ENCODE results near the gene ZBTB7C. TPM values are rescaled to one million over a fixed set of nuclear protein-coding genes. Genes with fewer than 3 reads are reported as not detected.
A peak's percentile ranks its signal among the peaks of the same experiment; 100 is the strongest.

The ZBTB7C gene
- total RNA-seq, 2 donors from 2014 or later, result 0.04 to 0.40 TPM

- H3K27ac Mint-ChIP-seq, result no peak overlapping the region
- no peaks in the 10 kb centered on the region for H3K4me1 Mint-ChIP-seq
- ATAC-seq (replicated peaks), result no peak
- peaks cover 62% of the 10 kb centered on the region for H3K27me3 Mint-ChIP-seq
- no peak overlapping the region for H3K4me3 Mint-ChIP-seq
- H3K36me3 Mint-ChIP-seq (ENCODE audit: low read depth), result no peaks in the 10 kb centered on the region
- no peaks in the 10 kb centered on the region for H3K9me3 Mint-ChIP-seq
Observed at GRCh38 chr18:48407358-48407757, 1.8 kb downstream of the ZBTB7C start.

- Mint-ChIP-seq H3K9me3 (no peaks in the 10 kb centered on the region), H3K27me3 (peaks cover 53% of the 10 kb centered on the region), H3K27ac (no peak overlapping the region), H3K36me3 (ENCODE audit: low read depth) (no peaks in the 10 kb centered on the region), H3K4me3 (no peak overlapping the region), H3K4me1 (no peaks in the 10 kb centered on the region)
- no peak for ATAC-seq (replicated peaks)
Observed at GRCh38 chr18:48405978-48406377, 3.2 kb downstream of the ZBTB7C start.

GRCh38 chr18:48404716-48405507 is 4.3 kb downstream of the ZBTB7C start:
- ATAC-seq (replicated peaks), result peak; percentile 63
- Mint-ChIP-seq H3K27me3 (peaks cover 49% of the 10 kb centered on the region), H3K9me3 (no peaks in the 10 kb centered on the region), H3K36me3 (ENCODE audit: low read depth) (no peaks in the 10 kb centered on the region), H3K4me3 (no peak overlapping the region), H3K27ac (no peak overlapping the region), H3K4me1 (no peaks in the 10 kb centered on the region)

DNA sequence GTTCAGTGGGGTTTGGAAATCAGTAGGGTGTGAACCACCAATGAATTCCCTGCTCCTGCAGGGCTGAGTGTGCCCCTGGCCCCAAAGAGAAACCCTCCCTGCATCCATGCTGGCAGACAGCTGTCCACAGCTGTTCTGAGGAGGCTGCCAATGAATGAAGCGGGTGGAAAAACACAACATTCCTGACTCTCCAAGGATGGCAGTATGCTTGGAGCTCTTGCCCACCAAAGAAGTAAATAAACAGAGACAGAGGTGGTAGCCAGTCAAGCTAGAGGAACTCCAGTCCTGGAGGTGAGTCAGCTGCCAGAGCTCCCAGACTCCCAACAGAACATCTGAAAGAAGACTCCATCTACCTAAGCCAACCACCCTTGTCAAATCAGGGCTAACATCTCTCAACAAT is 6.2 kb downstream of the ZBTB7C start:
- Mint-ChIP-seq H3K27me3 (peaks cover 44% of the 10 kb centered on the region), H3K4me3 (no peak overlapping the region), H3K4me1 (no peaks in the 10 kb centered on the region), H3K27ac (no peak overlapping the region), H3K36me3 (ENCODE audit: low read depth) (no peaks in the 10 kb centered on the region), H3K9me3 (no peaks in the 10 kb centered on the region)
- no peak for ATAC-seq (replicated peaks)

DNA sequence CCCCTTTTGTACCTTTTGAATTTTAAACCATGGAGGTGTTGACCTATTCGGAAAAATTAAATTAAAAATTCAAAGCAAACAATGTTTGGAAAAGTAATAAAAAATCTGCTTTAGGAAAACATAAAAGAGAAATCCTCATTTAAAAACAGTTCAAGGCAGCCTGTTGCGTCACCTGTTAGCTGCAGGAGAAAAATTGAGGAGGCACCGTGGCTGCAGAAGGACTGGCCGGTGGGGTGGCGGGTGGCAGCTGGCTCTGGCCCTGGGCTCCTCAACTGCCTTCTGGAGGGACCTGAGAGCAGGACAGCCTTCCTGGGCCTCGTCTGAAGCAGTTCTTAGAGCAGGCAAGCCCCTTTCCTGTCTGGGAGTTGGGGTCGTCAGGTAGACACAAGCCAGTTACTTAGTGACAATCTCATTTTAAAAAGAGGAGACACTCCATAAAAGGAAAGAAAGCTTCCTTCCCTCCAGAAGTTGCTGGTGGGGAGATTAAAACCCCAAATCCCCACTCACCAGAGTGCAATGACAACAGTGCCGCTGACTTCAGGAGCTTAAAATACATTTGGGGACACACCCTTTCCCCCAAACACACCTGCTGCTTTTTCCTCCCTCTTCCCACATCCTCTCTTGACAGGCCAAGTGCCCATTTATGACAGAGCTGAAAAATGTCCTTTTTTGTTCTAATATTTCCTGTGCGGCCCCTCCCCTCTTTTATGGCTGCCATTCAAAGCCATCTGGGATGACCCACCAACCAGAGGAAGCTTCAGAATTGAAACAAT is 9.7 kb downstream of the ZBTB7C start:
- H3K36me3 Mint-ChIP-seq (ENCODE audit: low read depth), result no peaks in the 10 kb centered on the region
- H3K4me1 Mint-ChIP-seq, result no peaks in the 10 kb centered on the region
- no peak for ATAC-seq (replicated peaks)
- peaks cover 32% of the 10 kb centered on the region for H3K27me3 Mint-ChIP-seq
- no peak overlapping the region for H3K4me3 Mint-ChIP-seq
- H3K27ac Mint-ChIP-seq, result no peak overlapping the region
- no peaks in the 10 kb centered on the region for H3K9me3 Mint-ChIP-seq

- H3K4me3 Mint-ChIP-seq, result no peak overlapping the region
Observed at GRCh38 chr18:48398074-48398473, 11.1 kb downstream of the ZBTB7C start.

DNA sequence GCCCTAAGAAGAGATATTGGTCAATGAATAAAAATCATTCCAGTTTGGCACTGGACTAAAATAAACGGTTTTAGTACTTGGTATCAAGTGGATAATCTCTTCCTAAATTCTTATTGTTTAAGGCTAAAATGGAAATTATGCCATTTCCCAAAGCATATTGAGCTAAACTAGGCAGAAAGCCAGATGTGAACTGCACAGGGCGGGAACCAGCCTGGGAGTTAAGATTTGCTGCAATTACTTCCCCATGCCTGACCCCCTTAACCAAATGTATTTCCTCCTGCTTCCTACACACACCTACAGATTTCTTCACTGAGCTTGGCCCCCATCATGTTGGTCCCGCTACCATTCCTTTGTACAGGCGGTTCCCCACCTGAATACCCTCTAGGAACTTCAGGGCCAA is 12.2 kb downstream of the ZBTB7C start:
- ATAC-seq (replicated peaks), result no peak
- Mint-ChIP-seq H3K36me3 (ENCODE audit: low read depth) (no peaks in the 10 kb centered on the region), H3K27me3 (peaks cover 31% of the 10 kb centered on the region), H3K9me3 (no peaks in the 10 kb centered on the region), H3K27ac (no peak overlapping the region), H3K4me3 (no peak overlapping the region), H3K4me1 (no peaks in the 10 kb centered on the region)

More at GRCh38 chr18:48398074-48398473, 11.1 kb downstream of the ZBTB7C start:
- ATAC-seq (replicated peaks), result no peak
- Mint-ChIP-seq H3K27ac (no peak overlapping the region), H3K9me3 (no peaks in the 10 kb centered on the region), H3K4me1 (no peaks in the 10 kb centered on the region), H3K27me3 (peaks cover 26% of the 10 kb centered on the region), H3K36me3 (ENCODE audit: low read depth) (no peaks in the 10 kb centered on the region)

GRCh38 chr18:48396561-48396960 is 12.6 kb downstream of the ZBTB7C start:
- no peak for ATAC-seq (replicated peaks)
- H3K27ac Mint-ChIP-seq, result no peak overlapping the region
- H3K27me3 Mint-ChIP-seq, result peaks cover 32% of the 10 kb centered on the region
- H3K36me3 Mint-ChIP-seq (ENCODE audit: low read depth), result no peaks in the 10 kb centered on the region
- H3K4me3 Mint-ChIP-seq, result no peak overlapping the region
- no peaks in the 10 kb centered on the region for H3K9me3 Mint-ChIP-seq
- H3K4me1 Mint-ChIP-seq, result no peaks in the 10 kb centered on the region

GRCh38 chr18:48395646-48396045 is 13.5 kb downstream of the ZBTB7C start:
- H3K4me3 Mint-ChIP-seq, result no peak overlapping the region
- no peaks in the 10 kb centered on the region for H3K4me1 Mint-ChIP-seq
- H3K9me3 Mint-ChIP-seq, result no peaks in the 10 kb centered on the region
- peaks cover 38% of the 10 kb centered on the region for H3K27me3 Mint-ChIP-seq
- H3K36me3 Mint-ChIP-seq (ENCODE audit: low read depth), result no peaks in the 10 kb centered on the region
- no peak for ATAC-seq (replicated peaks)
- H3K27ac Mint-ChIP-seq, result no peak overlapping the region

DNA sequence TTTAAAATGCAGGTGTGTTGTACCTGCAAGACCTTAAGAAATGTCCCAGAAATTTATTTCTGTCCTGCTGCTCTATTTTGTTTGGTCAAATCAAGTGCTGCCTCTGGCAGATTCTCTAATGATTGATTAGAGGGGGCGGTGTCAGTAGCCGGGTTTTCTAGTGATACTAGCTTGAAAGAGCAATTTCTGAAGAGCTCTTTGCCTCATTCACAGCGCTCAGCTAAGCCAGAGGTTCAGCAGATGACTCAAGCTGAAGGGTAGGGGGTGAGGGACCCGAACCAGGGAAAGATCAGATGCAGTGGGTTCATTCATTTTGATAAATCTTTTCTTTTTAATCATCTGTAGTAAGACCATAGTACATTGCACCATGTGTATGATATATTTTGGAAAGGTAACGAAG is 15.0 kb downstream of the ZBTB7C start:
- no peaks in the 10 kb centered on the region for H3K9me3 Mint-ChIP-seq
- no peak overlapping the region for H3K4me3 Mint-ChIP-seq
- no peaks in the 10 kb centered on the region for H3K4me1 Mint-ChIP-seq
- H3K27ac Mint-ChIP-seq, result no peak overlapping the region
- no peaks in the 10 kb centered on the region for H3K36me3 Mint-ChIP-seq (ENCODE audit: low read depth)
- ATAC-seq (replicated peaks), result no peak
- H3K27me3 Mint-ChIP-seq, result peaks cover 42% of the 10 kb centered on the region

GRCh38 chr18:48393776-48394175 is 15.4 kb downstream of the ZBTB7C start:
- Mint-ChIP-seq H3K27ac (no peak overlapping the region), H3K4me3 (no peak overlapping the region), H3K27me3 (peaks cover 46% of the 10 kb centered on the region), H3K36me3 (ENCODE audit: low read depth) (no peaks in the 10 kb centered on the region), H3K4me1 (no peaks in the 10 kb centered on the region), H3K9me3 (no peaks in the 10 kb centered on the region)
- no peak for ATAC-seq (replicated peaks)

DNA sequence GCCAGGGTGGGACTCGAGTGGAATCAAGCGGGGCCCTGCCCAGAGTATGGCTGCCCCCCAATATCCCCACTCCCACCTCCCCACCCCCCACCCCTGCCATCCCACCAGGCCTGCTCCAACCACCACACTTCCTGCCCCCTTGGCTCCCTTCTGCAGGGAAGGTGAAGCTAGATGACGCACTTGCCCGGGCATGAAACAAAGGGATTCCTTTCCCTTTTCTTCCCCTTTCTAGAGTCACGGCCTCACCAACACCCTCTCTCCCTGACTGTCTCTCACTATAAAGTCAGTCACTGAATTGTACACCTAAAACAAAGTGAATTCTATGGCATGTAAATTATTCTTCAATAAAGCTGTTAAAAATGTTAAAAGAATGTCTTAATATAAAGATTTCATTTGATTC is 16.0 kb downstream of the ZBTB7C start:
- Mint-ChIP-seq H3K9me3 (no peaks in the 10 kb centered on the region), H3K36me3 (ENCODE audit: low read depth) (no peaks in the 10 kb centered on the region), H3K4me1 (no peaks in the 10 kb centered on the region), H3K4me3 (no peak overlapping the region), H3K27me3 (peaks cover 47% of the 10 kb centered on the region), H3K27ac (no peak overlapping the region)
- ATAC-seq (replicated peaks), result no peak

GRCh38 chr18:48392268-48392667 is 16.9 kb downstream of the ZBTB7C start:
- Mint-ChIP-seq H3K36me3 (ENCODE audit: low read depth) (no peaks in the 10 kb centered on the region), H3K4me1 (no peaks in the 10 kb centered on the region), H3K27ac (no peak overlapping the region), H3K4me3 (no peak overlapping the region), H3K27me3 (peaks cover 48% of the 10 kb centered on the region), H3K9me3 (no peaks in the 10 kb centered on the region)
- no peak for ATAC-seq (replicated peaks)

DNA sequence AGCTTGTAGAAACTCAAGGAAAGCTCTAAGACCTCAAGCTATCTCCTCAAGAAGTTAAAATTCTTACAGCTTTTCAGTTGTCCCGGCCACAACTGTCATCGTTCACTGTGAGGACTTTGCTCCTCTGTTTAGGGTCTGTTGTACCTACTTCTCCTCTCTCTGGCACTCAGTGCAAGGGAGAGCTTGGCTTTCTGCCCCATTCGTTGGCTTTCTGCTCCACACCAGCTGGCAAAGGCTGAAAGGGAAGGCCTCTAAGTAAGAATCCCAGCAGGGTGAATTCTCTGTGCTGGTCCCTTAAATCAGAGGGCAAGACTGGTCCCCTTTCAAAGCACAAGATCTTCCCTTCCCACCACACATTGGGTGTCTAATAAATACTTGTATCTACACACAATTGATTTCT is 17.3 kb downstream of the ZBTB7C start:
- Mint-ChIP-seq H3K27me3 (peaks cover 52% of the 10 kb centered on the region), H3K4me1 (no peaks in the 10 kb centered on the region), H3K4me3 (no peak overlapping the region), H3K27ac (no peak overlapping the region), H3K36me3 (ENCODE audit: low read depth) (no peaks in the 10 kb centered on the region), H3K9me3 (no peaks in the 10 kb centered on the region)
- no peak for ATAC-seq (replicated peaks)

GRCh38 chr18:48390641-48391040 is 18.5 kb downstream of the ZBTB7C start:
- Mint-ChIP-seq H3K27ac (no peak overlapping the region), H3K4me3 (no peak overlapping the region)
- no peak for ATAC-seq (replicated peaks)

More at GRCh38 chr18:48390641-48391040, 18.5 kb downstream of the ZBTB7C start:
- Mint-ChIP-seq H3K9me3 (no peaks in the 10 kb centered on the region), H3K36me3 (ENCODE audit: low read depth) (no peaks in the 10 kb centered on the region), H3K27me3 (peaks cover 62% of the 10 kb centered on the region), H3K4me1 (no peaks in the 10 kb centered on the region)
